Activated T-helper 9 cell treated with anti-CD3 and anti-CD28 coated beads, Interleukin-2, amount 50 U/mL, for 16 hours (primary cell): ENCODE measurements around the gene PTDSS2.
"Not testable (repeated sequence)": the region's sequence is repeated elsewhere in the genome, so short reads cannot be mapped to it uniquely, and the experiment has no call there.

Experiments
- DNase-seq: peaks from one replicate; pipeline ENCODE4 v3.0.0-alpha.2; 2020; ENCODE audit warnings: low read depth

The PTDSS2 gene

GRCh38 chr11:506238-506994 is 56.3 kb downstream of the PTDSS2 start:
- peak; percentile 95 for DNase-seq

- DNase-seq = peak; percentile 99
Measured at GRCh38 chr11:506995-507726, 57.1 kb downstream of the PTDSS2 start, which contains the start of gene RNH1. TSS of gene RNH1 (minus strand) at chr11:507242. CDS start at chr11:502162, 5,080 bp downstream.

- no peak for DNase-seq
Measured at GRCh38 chr11:507727-508515, 57.8 kb downstream of the PTDSS2 start.

- no peak for DNase-seq
Measured at GRCh38 chr11:508956-509355, 58.9 kb downstream of the PTDSS2 start.

GRCh38 chr11:512761-513595 is 62.9 kb downstream of the PTDSS2 start:
- no peak for DNase-seq

GRCh38 chr11:514606-515005 is 64.5 kb downstream of the PTDSS2 start:
- no peak for DNase-seq

- no peak for DNase-seq
Measured at GRCh38 chr11:515131-515530, 65.1 kb downstream of the PTDSS2 start.

GRCh38 chr11:516400-516799 is 66.3 kb downstream of the PTDSS2 start:
- no peak for DNase-seq

GRCh38 chr11:516918-517685 is 67.0 kb downstream of the PTDSS2 start:
- DNase-seq = not testable (repeated sequence)

- peak; percentile 87 for DNase-seq
Measured at GRCh38 chr11:518463-519202, 68.6 kb downstream of the PTDSS2 start.

- DNase-seq = no peak
Measured at GRCh38 chr11:520428-521176, 70.5 kb downstream of the PTDSS2 start.

- DNase-seq = no peak
Measured at GRCh38 chr11:521177-521688, 71.2 kb downstream of the PTDSS2 start.

GRCh38 chr11:526192-526591 is 76.1 kb downstream of the PTDSS2 start:
- no peak for DNase-seq

- no peak for DNase-seq
Measured at GRCh38 chr11:528166-528814, 78.2 kb downstream of the PTDSS2 start.

- DNase-seq = no peak
Measured at GRCh38 chr11:528815-529727, 79.0 kb downstream of the PTDSS2 start.

- no peak for DNase-seq
Measured at GRCh38 chr11:529728-530411, 79.8 kb downstream of the PTDSS2 start.
